Stimulated activated CD8-positive, alpha-beta memory T cell treated with anti-CD3 and anti-CD28 coated beads, Interleukin-2, amount 100 ng/mL, for 1 hour (primary cell): ENCODE data around the gene DRGX.

ENCODE experiments used
- DNase-seq, 2 donors: peaks; one replicate each; pipeline ENCODE4 v3.0.0-alpha.2; 2020; ENCODE audit warnings: low read depth in 2 of 2

The DRGX gene

DNA sequence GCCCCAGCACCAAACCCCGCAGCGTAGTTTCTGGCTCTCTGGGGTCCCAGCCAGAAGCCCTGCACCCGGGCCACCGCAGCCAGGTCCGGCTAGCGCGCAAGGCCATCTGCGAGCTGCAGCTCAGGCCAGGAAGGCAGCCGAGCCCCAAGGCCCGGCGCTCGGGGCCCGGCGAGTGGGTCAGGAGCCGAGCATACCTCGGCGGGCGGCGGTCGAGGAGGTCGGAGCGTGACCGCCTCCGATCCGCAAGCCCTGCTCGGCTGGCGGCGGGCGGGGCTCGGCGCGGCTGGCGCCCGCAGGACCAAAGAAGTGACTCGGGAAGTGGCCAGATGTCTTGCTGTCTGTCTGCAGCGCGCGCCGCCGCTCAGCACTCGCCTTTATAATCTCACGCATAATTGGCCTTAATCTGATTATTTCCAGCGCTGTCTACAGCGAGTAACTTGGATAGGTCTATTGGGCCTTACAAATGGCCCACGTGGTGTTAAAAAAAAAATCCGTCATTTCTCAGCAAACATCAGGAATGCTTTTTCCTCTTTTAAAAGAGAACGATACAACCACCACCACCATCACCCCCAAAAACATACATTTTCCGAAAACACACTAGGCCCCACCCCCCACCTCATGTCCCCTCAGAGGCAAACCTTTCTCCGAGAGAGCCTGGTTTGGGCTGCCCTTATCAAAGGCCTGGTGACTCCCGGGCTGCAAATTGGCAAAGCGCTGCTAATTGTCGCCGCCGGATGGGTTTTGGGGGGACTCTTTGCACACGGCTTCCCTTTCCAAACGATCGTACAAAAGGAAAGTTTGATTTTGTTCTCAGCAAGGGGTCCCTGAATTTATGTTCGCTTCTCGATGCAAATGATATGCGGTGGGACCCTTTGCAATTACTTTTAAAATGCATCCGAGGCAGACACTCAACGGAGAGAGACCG lies at the start of gene DRGX:
Gene DRGX (minus strand): TSS at position 349 of the 925 bp plus-strand sequence. CDS start 649 bp downstream, outside the sequence.
- no peak for DNase-seq

DNA sequence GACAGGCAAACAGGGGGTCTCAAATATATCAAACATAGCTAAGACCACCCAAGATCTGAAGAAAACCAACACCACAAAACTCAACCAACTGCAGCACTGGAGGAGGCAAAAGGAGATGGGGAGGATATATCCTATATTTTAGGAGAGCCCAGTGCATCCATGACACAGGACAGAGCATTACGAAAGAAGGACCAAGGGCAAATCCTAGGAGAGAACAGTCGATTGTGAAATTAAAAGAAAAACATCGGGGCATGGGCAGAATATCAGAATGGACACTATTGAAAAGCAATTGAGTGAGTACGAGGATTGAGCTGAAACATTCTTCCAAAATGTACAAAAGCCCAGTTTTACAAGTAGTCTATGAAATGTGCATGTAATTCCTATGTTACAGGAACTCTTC lies 48.5 kb upstream of the DRGX start:
- no peak for DNase-seq

DNA sequence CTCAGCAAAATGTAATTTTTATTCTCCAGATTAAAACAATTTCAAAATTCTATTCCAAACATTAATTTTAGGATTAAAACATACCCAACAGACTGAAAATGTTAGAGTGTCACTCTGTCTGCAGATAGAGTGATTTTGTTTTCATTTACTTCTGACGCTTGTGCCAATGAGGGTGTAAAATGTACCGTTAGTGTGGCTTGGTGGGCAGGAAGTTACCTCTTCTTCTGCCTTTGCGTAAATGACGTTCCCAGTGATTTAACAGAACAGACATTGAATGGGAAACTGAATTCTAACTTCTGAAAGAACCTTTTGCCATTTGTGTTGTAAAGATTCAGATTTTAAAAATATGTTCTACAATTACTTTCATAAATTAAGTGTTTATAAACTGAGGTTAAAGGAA lies 47.0 kb upstream of the DRGX start:
- DNase-seq = no peak

DNA sequence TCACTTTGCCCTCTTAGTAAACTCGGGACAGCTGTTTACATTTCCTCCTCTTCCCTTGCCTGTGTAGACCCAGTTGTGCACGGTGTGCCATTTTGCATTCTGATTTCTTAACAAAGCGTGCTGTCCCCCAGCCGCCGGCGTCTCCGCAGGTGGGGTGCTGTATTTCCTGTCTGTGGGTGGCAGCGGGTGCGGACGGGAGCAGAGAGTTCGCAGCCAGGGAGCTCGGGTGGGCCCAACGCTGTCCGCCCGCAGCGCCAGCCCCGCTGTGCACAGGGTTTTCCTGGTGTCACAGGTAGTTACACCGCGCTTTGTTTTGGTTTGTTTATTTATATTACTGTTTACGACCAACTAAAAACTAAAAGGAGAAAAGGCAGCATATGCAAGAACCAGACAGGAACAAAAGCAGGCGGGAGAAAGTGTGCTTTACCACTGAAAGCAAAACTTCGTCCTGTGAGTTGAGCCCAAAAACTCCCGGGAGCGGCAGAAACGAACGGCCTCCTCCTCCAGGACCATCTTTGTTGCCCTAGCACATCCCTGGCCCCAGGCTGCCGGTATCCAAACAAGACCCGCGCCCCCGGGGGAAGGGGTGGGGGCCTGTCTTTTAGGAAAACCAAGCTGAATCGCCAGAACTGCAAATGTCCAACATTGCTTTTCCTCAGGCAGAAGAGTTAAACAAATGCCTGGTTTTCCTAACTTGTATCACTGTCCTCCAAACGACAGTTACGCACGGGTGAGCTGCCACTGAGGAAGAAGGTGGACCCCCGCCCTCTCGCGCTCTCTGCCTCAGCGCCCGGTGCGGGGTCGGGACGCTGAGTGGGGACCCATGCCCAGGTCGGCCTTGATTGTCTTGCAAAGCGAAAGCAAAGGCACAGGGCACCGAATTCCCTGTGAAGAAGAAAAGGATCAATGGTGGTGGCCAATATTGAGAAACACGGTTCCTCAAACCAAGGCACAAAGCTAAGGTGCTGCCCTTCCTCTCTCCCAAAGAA lies 45.9 kb upstream of the DRGX start:
- DNase-seq = no peak

DNA sequence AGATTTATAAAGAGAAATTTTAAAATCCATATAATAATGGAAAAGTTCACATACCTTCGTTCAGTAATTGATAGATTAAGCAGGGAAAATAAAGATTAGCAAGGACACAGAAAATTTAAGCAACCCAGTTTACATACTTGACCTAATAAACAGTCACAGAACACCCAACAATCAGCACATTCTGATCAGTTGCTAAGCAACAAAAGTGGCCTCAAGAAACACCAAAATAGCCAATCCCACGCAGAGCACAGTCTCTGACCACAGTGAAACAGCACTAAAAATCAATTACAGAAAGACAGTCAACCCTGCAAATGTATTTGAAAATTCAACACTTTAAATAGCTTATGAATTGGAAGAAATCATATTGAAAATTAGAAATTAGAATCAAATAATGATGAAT lies 39.3 kb upstream of the DRGX start:
- DNase-seq = no peak

DNA sequence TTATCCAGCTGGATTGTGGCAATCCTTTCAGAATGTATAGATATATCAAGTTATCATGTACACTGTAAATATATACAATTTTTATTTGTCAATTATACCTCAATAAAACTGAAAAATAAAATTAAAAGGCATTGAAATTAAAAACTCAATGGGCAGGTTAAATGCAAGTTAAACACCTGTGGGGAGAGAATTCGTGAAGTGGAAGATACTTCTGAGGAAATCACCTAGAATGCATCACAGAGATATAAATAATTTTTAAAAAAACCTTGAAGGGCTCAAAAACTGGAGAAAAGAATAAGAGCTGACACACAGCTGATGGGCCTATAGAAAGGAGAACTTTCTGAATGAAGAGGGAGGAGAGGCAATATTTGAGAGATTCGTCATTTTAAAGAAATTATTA lies 37.2 kb upstream of the DRGX start:
- no peak for DNase-seq

DNA sequence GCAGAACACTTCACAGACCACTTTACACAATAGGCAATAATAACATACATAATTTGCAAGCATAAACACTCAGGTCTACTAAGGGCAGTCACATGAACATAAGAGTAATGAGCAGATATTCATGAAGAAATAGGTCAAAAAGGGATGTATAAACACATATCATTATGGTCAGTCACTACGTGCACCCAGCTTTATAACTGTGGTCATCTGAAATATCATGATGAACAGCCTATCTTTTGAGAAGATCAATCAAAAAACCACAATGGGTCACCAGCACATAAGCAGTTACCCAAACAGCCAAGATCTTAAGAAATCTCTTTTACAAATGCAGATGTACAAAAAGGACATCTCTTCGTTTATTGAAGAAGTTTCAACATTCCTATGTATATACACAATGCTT lies 35.5 kb upstream of the DRGX start:
- DNase-seq = no peak

DNA sequence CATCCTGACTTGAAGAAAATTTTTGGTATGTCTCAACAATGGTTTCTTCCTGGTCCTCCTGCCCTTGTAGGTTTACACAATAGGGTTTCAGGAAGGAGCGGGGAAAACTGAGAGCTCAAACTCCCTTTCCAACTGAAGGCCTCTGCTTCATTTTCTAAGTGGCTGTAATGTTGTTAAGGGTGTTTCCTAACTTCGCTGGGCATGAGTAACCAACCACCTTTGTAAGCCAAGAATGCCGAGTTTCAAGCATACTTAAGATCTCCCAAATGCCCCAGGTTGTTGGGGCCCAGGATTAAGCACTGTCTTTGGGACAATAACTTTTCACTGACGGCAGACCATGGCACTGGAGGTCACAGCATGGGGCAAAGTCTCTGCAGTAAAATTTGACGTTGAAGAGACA lies 33.6 kb upstream of the DRGX start:
- DNase-seq = no peak

DNA sequence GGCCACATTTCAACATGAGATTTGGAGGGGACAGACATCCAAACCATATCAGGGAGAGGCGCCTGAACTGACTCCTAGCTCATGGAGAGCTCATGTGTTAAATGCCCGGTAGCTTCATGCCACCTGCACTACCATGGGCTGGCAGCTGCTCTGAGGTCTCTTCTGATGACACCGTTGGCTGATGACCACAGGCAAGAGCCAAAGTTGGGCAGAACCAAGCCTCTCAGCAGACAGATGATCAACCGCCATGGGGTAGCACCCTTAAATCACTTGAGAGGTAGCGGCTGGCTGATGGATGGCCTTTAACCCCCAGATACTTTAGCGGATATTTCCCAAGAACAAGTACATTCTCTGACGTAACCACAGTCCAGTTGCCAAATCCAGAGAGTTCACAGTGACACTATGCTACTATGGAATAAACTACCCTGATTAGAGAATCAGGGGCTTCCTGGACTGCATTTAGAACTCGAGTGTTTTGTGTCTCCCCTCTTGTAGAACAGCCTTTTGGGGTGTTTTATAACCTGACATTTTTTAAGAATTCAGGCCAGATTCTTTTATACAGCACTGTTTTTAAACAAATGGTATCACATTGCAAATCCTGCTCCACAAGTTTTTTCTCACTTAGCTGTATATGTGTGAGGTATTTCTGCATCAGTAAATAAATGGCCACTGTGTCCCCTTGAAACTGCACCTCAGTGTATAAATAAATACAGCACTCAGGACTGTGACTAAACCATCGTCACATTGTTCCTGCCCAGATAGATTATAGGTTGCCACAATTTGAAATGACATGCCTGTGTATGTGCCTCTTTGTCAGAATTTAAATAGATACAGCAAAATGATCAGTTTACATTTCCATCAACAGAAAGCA lies 30.8 kb upstream of the DRGX start:
- no peak for DNase-seq

DNA sequence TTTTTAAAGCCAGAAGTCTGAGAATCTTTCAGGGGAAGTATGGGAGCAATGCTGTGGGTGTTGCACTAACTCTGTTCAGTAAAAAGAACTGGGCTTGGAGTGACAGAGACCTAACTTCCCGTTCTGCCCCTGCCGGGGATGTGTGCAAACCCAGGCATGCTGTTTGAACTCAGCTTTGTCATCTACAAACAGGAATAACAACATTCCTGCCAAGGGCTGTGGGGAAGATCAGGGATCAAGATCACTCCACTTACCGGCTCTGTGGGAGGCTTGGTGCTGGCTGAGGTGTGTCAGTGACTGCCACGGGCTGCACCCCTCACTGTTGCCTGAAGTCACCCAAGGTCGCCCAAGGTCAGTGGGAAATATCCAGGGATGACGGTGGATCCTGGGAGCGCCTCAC lies 23.1 kb upstream of the DRGX start:
- no peak for DNase-seq

DNA sequence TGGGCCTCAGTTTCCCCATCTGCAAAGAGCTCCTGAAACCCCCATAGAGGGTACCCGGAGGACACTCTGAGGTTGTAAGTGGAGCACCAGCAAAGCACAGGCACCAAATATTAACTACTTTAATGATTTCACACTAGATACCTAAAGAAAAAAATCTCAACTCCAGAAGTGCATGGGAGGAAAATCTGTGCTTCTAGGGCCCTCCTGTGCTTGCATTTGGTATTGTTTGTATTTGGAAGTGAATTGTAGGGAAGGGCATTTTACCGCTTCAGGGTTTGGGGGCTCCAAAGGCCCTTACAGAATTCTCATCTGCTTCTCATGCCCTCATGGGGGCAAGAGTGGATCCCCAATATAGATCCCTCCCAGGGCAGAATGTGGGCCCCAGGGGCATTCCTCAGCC lies 22.4 kb upstream of the DRGX start:
- DNase-seq = no peak

DNA sequence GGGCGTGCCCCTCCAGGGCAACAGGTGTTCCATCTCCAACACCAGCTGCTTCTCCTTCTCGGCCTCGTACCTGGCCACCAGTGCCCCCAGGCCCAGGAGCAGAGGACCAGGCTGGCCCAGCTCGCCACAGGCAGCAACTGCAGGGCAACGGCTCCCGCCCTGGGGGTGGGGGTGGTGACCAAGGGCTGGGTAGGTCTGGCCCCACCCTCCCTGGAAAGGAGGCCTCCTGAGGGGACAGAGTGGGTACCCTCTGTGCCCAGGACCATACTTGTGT lies 22.1 kb upstream of the DRGX start:
- DNase-seq = no peak

DNA sequence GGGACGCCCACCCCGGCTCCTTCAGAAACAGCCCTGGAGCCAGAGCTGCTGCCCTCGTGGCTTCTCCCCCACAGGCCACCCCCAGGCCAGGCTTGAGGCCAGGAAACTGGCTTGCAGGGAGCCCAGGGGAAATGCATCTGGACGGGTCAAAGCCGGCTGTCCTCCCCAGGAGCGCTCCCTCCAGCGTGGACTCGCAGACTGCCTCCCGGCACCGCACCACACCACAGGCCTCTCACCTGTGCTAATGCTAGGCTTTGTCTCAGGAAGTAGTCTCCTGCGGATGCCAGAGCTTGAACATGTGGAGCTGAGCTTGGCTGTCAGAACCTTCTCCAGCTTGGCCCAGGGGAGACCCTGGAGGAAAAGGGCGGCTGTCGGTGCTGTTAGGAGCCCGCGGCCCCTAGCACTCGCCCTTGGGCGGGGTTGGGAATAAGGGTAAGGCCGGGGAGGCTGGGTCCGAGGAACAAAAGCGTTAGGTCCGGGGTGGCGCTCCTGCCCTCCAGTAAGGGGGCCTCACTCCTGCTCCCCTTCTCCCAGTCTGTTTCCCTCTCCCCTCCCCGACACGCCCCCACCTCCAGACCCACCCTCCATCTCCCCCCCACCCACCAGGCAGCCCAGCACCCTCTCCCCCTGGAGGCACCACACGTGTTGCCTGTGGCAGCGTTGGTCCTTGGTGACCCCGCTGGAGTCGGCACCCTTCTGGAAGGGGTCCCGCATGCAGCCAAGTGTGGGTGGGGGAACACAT lies 21.6 kb upstream of the DRGX start:
- no peak for DNase-seq

DNA sequence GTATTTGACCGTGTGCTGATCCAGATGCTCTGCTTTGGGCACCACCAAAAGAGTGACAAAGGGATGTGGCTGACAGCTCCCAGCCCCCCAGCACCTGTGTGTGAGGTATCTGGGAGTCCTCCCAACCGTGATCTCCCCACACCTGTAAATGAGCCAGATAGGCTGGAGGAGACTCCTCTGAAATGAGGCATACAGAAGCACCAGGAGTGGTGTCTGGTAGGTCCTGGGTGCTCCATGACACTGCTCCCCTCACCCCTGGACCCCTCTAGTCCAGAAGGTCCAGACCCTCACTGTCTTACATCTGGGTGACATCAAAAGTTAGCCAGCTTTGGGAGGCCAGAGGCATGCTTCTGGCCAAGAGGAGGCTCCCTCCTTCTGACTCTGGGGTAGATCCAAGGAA lies 20.0 kb upstream of the DRGX start:
- no peak for DNase-seq

DNA sequence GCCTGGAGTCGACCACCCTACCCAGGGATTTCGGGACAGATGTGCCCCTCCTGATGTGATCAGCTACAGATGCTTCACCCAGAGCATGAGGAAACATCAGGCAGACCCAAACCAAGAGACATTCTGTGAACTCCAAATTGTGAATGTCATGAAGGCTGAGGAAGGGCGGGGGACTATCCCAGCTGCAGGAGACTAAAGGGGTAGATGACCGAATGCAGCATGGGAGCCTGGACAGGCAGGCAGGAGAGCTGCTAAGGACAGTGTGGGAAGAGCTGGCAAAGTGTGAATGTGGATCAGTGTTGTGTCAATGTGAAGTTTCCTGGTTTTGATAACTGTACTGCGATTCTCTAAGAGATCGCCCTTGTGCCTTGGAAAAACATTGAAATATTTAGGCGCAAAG lies 19.2 kb upstream of the DRGX start:
- no peak for DNase-seq

DNA sequence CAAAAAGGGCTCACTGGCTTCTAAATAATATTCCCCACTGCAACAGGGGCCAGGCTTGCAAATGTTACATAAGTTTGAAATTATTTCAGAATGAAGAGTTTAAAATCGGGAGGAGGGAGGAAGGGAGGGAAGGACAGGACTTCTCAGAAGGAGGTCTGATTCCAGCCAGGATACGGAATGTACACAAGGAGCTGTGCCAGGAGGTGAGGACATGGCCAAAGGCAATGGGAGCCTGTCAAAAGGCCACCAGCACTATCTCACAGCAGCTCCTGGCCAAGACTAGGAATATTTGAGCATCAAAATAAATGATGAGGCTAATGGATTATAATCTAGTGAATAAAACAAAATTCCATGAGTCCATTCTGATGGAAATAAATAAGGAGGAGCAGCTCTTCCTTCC lies 18.6 kb upstream of the DRGX start:
- no peak for DNase-seq

DNA sequence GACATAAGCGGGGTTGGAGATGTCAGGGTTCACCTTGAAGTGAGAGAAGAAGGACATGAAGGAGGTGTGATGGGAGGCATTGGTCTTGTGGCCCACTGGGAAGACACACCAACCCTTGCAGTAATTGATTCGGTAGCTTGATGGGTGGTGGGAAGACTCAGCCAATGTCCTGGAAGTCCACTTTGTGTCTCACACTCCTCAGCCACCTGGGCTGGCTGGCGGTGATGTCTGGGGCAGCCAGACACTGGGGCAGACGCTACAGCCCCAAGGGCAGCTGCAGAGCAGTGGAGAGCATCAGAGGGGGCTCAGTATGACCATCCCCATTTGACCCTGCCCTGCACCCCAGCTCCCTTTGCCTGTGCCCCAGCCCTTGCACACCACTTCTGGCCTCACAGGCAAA lies 16.7 kb upstream of the DRGX start:
- DNase-seq = no peak

DNA sequence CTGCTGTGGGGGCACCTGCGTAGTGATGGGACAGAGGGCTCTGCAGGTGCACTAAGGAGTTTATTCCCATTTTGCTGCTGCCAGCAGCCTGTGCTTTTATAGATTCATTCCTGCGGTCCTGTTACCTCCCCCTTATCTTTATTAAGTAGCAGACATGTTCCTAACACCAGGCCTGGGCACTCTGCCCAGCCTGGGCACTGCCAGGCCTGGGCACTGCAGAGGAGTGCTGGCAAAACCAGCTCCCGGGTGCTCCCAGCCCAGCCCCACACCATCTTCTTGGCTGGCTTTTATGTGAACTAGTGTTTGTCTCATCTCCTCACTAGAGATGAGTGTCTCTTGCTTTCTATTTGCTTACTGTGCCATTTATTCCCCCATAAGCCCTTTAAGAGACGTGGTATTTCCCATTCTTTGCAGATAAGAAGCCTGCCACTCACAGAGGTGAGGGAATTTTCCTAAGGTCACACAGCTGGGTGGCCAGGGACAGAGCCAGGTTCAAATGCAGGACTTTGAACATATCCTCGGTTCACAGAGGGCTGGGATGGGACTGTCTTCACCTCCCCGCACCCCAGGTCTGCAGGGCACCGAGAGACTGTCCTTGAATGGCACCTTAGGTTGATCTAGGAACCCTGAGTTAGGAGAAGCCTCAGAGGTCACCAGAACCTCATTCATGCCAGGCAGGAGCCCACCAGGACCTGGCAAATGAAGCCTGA lies 14.6 kb upstream of the DRGX start:
- no peak for DNase-seq

DNA sequence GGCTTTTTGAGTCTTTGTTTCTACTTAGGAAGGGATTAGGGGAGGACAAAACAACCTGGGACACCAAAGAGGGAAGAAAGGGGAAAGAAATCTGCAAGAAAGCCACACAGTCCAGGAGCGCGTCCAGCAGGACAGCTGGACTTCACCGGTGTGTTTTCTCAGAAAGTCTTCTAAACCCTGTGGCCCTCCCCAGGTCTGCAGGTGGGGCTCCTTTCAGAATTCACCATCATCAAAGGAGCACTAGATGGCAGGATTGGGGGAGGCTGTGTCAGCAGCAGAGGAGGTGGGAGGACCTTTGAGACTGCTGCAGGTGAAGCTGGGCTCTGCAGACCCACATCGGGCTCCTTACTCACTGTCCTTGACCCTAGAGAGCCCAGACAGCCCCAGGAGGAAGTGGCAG lies 13.9 kb upstream of the DRGX start:
- no peak for DNase-seq

DNA sequence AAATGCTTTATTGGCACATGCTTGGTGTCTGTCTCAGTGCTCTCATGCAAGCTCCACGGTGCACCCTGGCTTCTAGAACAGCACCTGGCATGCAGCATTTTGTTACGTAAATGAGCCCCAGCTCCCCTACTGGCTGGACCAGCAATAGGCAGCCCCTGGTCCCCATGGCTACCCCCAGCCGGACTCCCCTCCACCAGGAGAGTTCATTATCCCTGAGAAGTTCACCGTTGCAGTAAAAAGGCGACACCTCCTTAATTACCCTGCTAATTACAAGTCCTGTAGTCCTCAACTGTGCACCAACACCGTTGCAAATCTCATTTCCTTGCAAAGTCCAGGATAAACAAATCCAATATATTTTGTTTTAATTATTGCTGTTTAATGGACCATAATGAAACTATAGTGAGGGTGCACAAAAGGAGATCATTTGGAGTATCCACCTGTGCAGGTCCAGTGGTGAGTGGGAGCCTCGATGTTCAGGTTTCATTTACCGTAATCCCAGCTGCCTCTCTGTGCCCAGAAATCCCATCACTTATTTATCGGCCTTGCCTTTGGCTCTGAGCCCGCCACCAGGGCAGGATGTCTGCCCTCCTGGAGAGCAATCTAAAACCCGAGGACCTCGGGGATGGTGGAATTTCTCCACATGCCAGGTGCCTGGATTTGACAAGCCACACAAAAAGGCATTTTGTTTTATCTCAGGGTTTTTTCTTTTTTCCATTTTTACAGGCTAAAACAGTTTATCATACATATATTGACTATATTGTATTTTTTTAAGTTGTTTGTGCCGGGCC lies 12.8 kb upstream of the DRGX start:
- no peak for DNase-seq
